Activated CD4-positive, alpha-beta T cell treated with anti-CD3 and anti-CD28 coated beads, Interleukin-2, Interleukin-4, amounts not matched to agents 100 ng/mL and 50 ng/mL, durations not matched to agents 16 hours and 8 hours (primary cell): ENCODE data around the gene C11orf42.
A peak's percentile ranks its signal among the peaks of the same experiment; 100 is the strongest.
"Not testable (repeated sequence)": the region's sequence is repeated elsewhere in the genome, so short reads cannot be mapped to it uniquely, and the experiment has no call there.

Experiments
- DNase-seq: peaks from one replicate; pipeline ENCODE4 v3.0.0-alpha.2; 2020; ENCODE audit warnings: low spot score

The C11orf42 gene

GRCh38 chr11:6223854-6224253 lies 18.5 kb downstream of the C11orf42 start:
- no peak for DNase-seq

- DNase-seq: no peak
Observed at GRCh38 chr11:6224421-6224820, 19.1 kb downstream of the C11orf42 start.

- no peak for DNase-seq
Observed at GRCh38 chr11:6225024-6225423, 19.7 kb downstream of the C11orf42 start.

- DNase-seq: no peak
Observed at GRCh38 chr11:6225896-6226295, 20.5 kb downstream of the C11orf42 start.

- no peak for DNase-seq
Observed at GRCh38 chr11:6228520-6228919, 23.2 kb downstream of the C11orf42 start.

- DNase-seq: no peak
Observed at GRCh38 chr11:6229911-6230310, 24.6 kb downstream of the C11orf42 start.

GRCh38 chr11:6232899-6233298 lies 27.5 kb downstream of the C11orf42 start:
- DNase-seq: no peak

- no peak for DNase-seq
Observed at GRCh38 chr11:6233984-6234386, 28.6 kb downstream of the C11orf42 start.

- DNase-seq: peak; percentile 100
Observed at GRCh38 chr11:6234387-6235107, 29.2 kb downstream of the C11orf42 start, which contains the start of gene FHIP1B. Gene FHIP1B (minus strand): TSS chr11:6234636. CDS start chr11:6224516, 10,120 bp downstream.

- no peak for DNase-seq
Observed at GRCh38 chr11:6237266-6237665, 31.9 kb downstream of the C11orf42 start.

GRCh38 chr11:6237761-6238302 lies 32.5 kb downstream of the C11orf42 start:
- no peak for DNase-seq

GRCh38 chr11:6238902-6239301 lies 33.5 kb downstream of the C11orf42 start, which contains the start of gene CNGA4:
Gene CNGA4 (plus strand): TSS chr11:6239089. CDS start chr11:6239207, 118 bp downstream.
- no peak for DNase-seq

GRCh38 chr11:6240139-6240538 lies 34.8 kb downstream of the C11orf42 start:
- no peak for DNase-seq

GRCh38 chr11:6240781-6241180 lies 35.4 kb downstream of the C11orf42 start:
- no peak for DNase-seq

GRCh38 chr11:6241316-6241715 lies 36.0 kb downstream of the C11orf42 start:
- DNase-seq: no peak

- DNase-seq: no peak
Observed at GRCh38 chr11:6245536-6245935, 40.2 kb downstream of the C11orf42 start.

GRCh38 chr11:6248248-6248647 lies 42.9 kb downstream of the C11orf42 start:
- no peak for DNase-seq

GRCh38 chr11:6248897-6249296 lies 43.5 kb downstream of the C11orf42 start:
- not testable (repeated sequence) for DNase-seq

- DNase-seq: no peak
Observed at GRCh38 chr11:6249770-6250555, 44.6 kb downstream of the C11orf42 start.

GRCh38 chr11:6251120-6251733 lies 45.9 kb downstream of the C11orf42 start:
- DNase-seq: peak; percentile 48

- no peak for DNase-seq
Observed at GRCh38 chr11:6251990-6252473, 46.7 kb downstream of the C11orf42 start.

GRCh38 chr11:6253197-6253596 lies 47.8 kb downstream of the C11orf42 start:
- DNase-seq: peak; percentile 48
